ENCODE data around the gene SRPX2. TPM values are rescaled to one million over a fixed set of nuclear protein-coding genes. Genes with fewer than 3 reads are reported as not detected.
A peak's percentile ranks its signal among the peaks of the same experiment; 100 is the strongest.

The SRPX2 gene
- total RNA-seq, 1 experiment from 2014 or later, result 2.4 TPM

DNA sequence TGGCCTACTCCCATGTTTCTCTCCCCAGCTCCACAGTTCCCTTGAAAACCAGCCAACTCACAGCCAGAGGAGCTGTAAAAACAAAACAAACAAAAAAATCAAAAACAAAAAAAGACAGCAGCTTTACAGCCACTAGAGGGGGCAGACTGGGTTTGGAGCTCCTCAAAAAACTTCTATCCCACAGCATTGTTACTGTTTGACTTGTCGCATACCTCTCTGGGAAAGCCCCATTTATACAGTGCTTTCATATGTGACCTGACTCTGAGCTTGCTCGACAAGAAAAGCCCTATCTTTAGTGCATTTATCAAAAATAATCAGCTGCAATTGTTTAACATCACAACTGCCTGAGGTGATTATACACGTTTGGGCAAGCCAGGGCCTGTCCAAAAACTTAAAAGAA lies 29.0 kb upstream of the SRPX2 start:
- intact Hi-C loops (cut with micrococcal nuclease), result loop anchor here (10.0 kb wide), 1 partner anchor 100 kb away; no protein-coding TSS in a partner anchor
- DNase-seq (ENCODE audit: low read depth, low spot score) (peak; percentile 22), ATAC-seq (peak; percentile 71)
- Histone ChIP-seq H3K27me3 (ENCODE audit: insufficient read depth, low read length) (no peaks in the 10 kb centered on the region), H3K27ac (ENCODE audit: low read depth, low read length) (no peak overlapping the region), H3K4me1 (ENCODE audit: control insufficient read depth in 1 of 2, insufficient read depth in 2 of 2, low read length in 2 of 2) (peaks cover 0 to 9% of the 10 kb centered on the region in 2 experiments; a peak in 2 of 4 replicates), H3K36me3 (ENCODE audit: control insufficient read depth in 1 of 2, insufficient read depth in 2 of 2, low read length in 2 of 2) (no peaks in the 10 kb centered on the region), H3K9me2 (ENCODE audit: insufficient read depth) (no peaks in the 10 kb centered on the region), H3K4me3 (replicated peaks in 1 of 2; ENCODE audit: low read depth in 1 of 2, low read length in 2 of 2) (no peak overlapping the region), H3K9ac (ENCODE audit: low read length) (no peak overlapping the region), H2AFZ (ENCODE audit: low read depth, low read length, poor library complexity, severe bottlenecking) (peak overlapping the region; percentile 45), H3K4me2 (ENCODE audit: low read length) (no peak overlapping the region), H4K20me1 (ENCODE audit: insufficient read depth) (no peaks in the 10 kb centered on the region), H3K79me2 (ENCODE audit: insufficient read depth, low read length) (no peaks in the 10 kb centered on the region), H3K9me3 (ENCODE audit: control insufficient read depth in 1 of 2, insufficient read depth in 1 of 2, low read depth in 1 of 2, low read length in 2 of 2) (no peaks in the 10 kb centered on the region)
- BruUV-seq (replicated peaks), result no TSS peak
- ChIA-PET POLR2A (interaction anchor here (1.0 kb wide), 1 partner anchor 22 kb away, joined by 3 read pairs; the partner anchor contains the start of gene TSPAN6), CTCF (interaction anchor here (0.6 to 1.8 kb wide), 9 partner anchors 15 to 167 kb away, joined by 3 to 11 read pairs (median 3); partner anchors contain the start of gene TSPAN6), RAD21 (ENCODE audit: low non-redundant PET in 1 of 2, low total read pairs in 2 of 2, uncharacterized antibody in 2 of 2, unreplicated experiment in 2 of 2) (no interaction called here)
- TF ChIP-seq ELF1 (IDR thresholded peaks at IDR 0.05; ENCODE audit: borderline replicate concordance, low read depth) (no peak), POLR2A (IDR thresholded peaks at IDR 0.05; ENCODE audit: borderline replicate concordance, extremely low read depth, insufficient read depth, insufficient read length) (no peak), ZBTB33 (IDR thresholded peaks at IDR 0.05; ENCODE audit: extremely low read depth, insufficient replicate concordance, low read length) (no peak), CTCF (IDR thresholded peaks at IDR 0.05 in 2 of 3, conservative IDR thresholded peaks at IDR 0.05 in 1 of 3; ENCODE audit: borderline replicate concordance in 1 of 3, insufficient read depth in 1 of 3, low read depth in 2 of 3, low read length in 2 of 3) (peak; percentile 44 to 52 (median 51); a peak in 5 of 6 replicates), RAD21 (IDR thresholded peaks at IDR 0.05; ENCODE audit: low read depth) (peak; percentile 30), TCF7L2 (IDR thresholded peaks at IDR 0.05; ENCODE audit: borderline replicate concordance, extremely low read depth, insufficient read depth, insufficient read length) (no peak)
- TF ChIP-seq, protein P1, sequence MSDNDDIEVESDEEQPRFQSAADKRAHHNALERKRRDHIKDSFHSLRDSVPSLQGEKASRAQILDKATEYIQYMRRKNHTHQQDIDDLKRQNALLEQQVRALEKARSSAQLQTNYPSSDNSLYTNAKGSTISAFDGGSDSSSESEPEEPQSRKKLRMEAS (IDR thresholded peaks at IDR 0.05), result no peak

All from HCT116 (cell line).